Mesothelial cell of epicardium (in vitro differentiated cells): Measurements from ENCODE around the gene WBP11. TPM values are rescaled to one million over a fixed set of nuclear protein-coding genes. Genes with fewer than 3 reads are reported as not detected.

Source experiments
- DNase-seq, 2 experiments: peaks; one replicate each; pipeline ENCODE4 v3.0.0; 2021; ENCODE audit warnings: low spot score in 2 of 2; ENCODE audit not compliant: unreplicated experiment in 2 of 2
- H3K27ac Mint-ChIP-seq: 2 replicates; pipeline ENCODE4 v1.8.0; 2021; ENCODE audit warnings: mixed read lengths
- H3K27me3 Mint-ChIP-seq: 2 replicates; pipeline ENCODE4 v1.8.0; 2021; ENCODE audit warnings: low read depth, mixed read lengths
- H3K36me3 Mint-ChIP-seq: 2 replicates; pipeline ENCODE4 v1.8.0; 2021; ENCODE audit warnings: mixed read lengths
- H3K4me1 Mint-ChIP-seq: 2 replicates; pipeline ENCODE4 v1.8.0; 2021; ENCODE audit warnings: mixed read lengths
- H3K4me3 Mint-ChIP-seq: 2 replicates; pipeline ENCODE4 v1.8.0; 2021; ENCODE audit warnings: mild to moderate bottlenecking, moderate library complexity, mixed read lengths
- H3K9me3 Mint-ChIP-seq: 2 replicates; pipeline ENCODE4 v1.8.0; 2021; ENCODE audit warnings: mixed read lengths
- total RNA-seq: library from RNA; stranded (reverse); gene quantifications from 3 replicates; pipeline ENCODE4 v1.2.1, GENCODE V29; 2021
- TF ChIP-seq, protein P1 (sequence below): fragments of 200-600 bp; sonication (generic); IDR thresholded peaks from one replicate; pipeline ENCODE4 v1.5.0; 2021; ENCODE audit warnings: antibody characterized with exemption; ENCODE audit not compliant: unreplicated experiment

WBP11 gene
- total RNA-seq, 1 donor from 2014 or later: 72.8 TPM

DNA sequence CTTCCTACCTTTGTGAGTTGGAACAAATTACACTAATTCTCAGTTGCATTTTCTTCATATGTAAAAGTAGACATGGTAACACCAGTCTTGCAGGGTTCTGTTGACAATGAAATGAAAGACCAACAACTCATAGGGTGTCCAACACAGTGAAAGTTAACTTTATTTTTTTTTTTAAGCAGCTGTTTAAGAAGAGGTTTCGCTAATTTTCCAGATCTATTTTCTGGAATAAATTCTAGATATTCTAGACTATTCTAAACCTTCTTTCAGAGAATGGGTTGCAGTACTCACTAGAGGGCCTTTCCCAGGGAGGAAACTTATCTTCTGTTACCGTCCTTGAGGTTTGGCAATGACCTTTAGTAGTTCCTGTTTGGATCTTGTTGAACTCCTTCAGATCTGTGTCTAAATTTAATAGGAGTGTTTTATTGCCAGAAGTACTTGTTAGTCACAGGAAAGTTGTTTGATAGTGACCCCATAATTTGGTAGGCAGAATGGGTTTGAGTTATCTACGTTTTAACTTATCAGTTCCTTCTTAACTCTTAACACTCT lies 42.8 kb upstream of the WBP11 start:
- H3K36me3 Mint-ChIP-seq: no peaks in the 10 kb centered on the region
- no peaks in the 10 kb centered on the region for H3K9me3 Mint-ChIP-seq
- H3K27me3 Mint-ChIP-seq: no peaks in the 10 kb centered on the region
- TF ChIP-seq, protein P1, sequence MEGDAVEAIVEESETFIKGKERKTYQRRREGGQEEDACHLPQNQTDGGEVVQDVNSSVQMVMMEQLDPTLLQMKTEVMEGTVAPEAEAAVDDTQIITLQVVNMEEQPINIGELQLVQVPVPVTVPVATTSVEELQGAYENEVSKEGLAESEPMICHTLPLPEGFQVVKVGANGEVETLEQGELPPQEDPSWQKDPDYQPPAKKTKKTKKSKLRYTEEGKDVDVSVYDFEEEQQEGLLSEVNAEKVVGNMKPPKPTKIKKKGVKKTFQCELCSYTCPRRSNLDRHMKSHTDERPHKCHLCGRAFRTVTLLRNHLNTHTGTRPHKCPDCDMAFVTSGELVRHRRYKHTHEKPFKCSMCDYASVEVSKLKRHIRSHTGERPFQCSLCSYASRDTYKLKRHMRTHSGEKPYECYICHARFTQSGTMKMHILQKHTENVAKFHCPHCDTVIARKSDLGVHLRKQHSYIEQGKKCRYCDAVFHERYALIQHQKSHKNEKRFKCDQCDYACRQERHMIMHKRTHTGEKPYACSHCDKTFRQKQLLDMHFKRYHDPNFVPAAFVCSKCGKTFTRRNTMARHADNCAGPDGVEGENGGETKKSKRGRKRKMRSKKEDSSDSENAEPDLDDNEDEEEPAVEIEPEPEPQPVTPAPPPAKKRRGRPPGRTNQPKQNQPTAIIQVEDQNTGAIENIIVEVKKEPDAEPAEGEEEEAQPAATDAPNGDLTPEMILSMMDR: no peak
- DNase-seq: no peak
- no peak overlapping the region for H3K4me3 Mint-ChIP-seq
- H3K27ac Mint-ChIP-seq: peak overlapping the region; percentile 81
- H3K4me1 Mint-ChIP-seq: peaks cover 77% of the 10 kb centered on the region

DNA sequence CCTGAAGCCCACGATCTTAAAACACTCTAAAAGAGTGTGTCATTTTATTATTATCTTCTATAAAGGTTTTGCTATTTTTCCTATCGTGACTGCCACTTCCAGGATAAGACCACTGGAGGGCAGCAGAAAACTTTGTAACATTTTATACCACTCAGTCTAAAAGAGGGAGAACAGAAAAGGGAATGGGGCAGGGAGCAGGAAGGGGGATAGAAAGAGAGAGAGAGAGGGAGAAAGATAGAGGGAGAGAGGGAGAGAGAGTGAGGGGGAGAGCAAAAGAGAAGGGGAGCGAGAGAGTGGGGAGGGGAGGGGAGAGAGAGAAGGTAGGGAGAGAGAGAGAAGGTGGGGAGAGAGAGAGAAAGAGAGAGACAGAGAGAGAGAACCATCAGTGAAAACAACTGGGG lies 42.1 kb upstream of the WBP11 start:
- Mint-ChIP-seq H3K4me3 (no peak overlapping the region), H3K9me3 (no peaks in the 10 kb centered on the region), H3K27ac (peak overlapping the region; percentile 65), H3K27me3 (no peaks in the 10 kb centered on the region), H3K4me1 (peaks cover 74% of the 10 kb centered on the region), H3K36me3 (no peaks in the 10 kb centered on the region)
- TF ChIP-seq, protein P1: peak; percentile 73
- no peak for DNase-seq

DNA sequence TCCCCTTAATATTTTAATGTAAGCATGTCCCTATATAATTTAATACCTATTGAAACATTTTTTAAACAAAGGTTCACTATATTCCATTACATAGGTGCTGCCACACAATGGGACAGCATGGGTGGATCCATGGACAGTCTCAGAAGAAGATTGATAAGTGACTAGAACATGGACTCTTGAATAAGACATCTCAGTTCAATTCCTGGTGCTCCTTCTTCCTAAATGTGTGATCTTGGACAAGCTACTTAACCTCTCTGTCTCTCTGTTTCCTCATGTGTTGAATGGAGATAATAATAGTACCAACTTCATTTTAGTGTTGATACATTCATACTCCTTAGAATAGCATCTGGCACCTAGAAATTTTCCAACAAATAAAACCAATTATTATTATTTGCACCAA lies 41.1 kb upstream of the WBP11 start:
- H3K27me3 Mint-ChIP-seq: no peaks in the 10 kb centered on the region
- H3K27ac Mint-ChIP-seq: no peak overlapping the region
- peaks cover 2% of the 10 kb centered on the region for H3K36me3 Mint-ChIP-seq
- H3K4me3 Mint-ChIP-seq: no peak overlapping the region
- DNase-seq: no peak
- TF ChIP-seq, protein P1: no peak
- H3K9me3 Mint-ChIP-seq: peaks cover 2% of the 10 kb centered on the region
- peaks cover 64% of the 10 kb centered on the region for H3K4me1 Mint-ChIP-seq

DNA sequence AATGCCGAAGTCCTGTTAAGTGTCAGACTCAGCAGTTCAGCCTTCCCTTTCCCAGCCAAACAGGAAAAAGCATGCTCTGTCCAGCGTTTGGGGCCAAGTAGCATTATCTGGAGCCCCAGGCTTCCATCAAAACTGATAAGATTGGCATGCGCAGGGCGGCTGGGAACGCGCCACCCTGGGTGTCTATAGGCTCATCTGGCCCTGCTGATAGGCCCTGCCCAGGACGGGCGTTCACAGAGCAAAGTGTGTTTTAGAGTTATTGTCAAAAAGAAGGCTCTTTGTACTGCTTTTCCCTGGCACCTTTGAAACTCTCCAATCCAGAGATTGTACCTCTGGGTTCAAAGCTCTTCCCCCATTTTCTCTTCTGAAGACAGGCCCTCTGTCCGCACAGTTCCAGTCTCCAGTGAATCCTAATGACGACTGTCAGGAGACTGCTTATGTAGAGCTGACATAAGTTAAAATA lies 40.2 kb upstream of the WBP11 start, which contains the start of gene ART4:
Gene ART4, minus strand, starts transcription at position 102 of the 463 bp plus-strand sequence. CDS start 413 bp downstream, outside the sequence.
- Mint-ChIP-seq H3K4me3 (peak within 1 kb of the TSS; percentile 6), H3K36me3 (peaks cover 6% of the 10 kb centered on the region), H3K4me1 (peaks cover 55% of the 10 kb centered on the region), H3K9me3 (peaks cover 7% of the 10 kb centered on the region), H3K27me3 (no peaks in the 10 kb centered on the region), H3K27ac (peak within 1 kb of the TSS; percentile 85)
- no peak for DNase-seq
- TF ChIP-seq, protein P1: no peak

DNA sequence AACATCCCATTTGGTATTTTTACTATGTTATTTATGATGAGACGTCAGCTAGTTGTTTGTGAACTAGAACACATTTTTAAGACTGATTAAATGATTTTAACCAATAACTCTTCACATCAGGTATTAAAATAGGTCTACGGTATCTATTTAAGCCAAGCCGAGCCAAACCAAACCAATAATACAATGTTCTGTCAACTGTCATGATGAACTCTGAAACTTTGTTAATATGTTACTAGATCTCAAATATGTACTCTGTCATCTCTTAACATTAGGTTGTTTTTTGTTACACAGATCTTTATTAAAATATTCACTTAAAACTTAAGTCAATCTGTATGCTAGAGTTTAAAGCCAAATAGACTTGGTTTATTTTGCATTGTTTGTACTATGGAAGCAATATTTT lies 39.0 kb upstream of the WBP11 start:
- no peak overlapping the region for H3K4me3 Mint-ChIP-seq

More for the DNA sequence above, 39.0 kb upstream of the WBP11 start:
- DNase-seq: no peak
- Mint-ChIP-seq H3K36me3 (peaks cover 6% of the 10 kb centered on the region), H3K27ac (peak overlapping the region; percentile 85), H3K4me1 (peaks cover 44% of the 10 kb centered on the region), H3K27me3 (no peaks in the 10 kb centered on the region), H3K9me3 (peaks cover 7% of the 10 kb centered on the region)
- TF ChIP-seq, protein P1: no peak
